HepG2 (cell line): ENCODE measurements around the gene ZSCAN21. TPM values are rescaled to one million over a fixed set of nuclear protein-coding genes. Genes with fewer than 3 reads are reported as not detected.
A peak's percentile ranks its signal among the peaks of the same experiment; 100 is the strongest.

ENCODE experiments used
- CREBL2 ChIP-seq: sonication (generic); formaldehyde crosslinking; IDR thresholded peaks from 2 replicates; pipeline ENCODE4 v1.8.1; 2023; ENCODE audit warnings: missing genetic modification reagents, mild to moderate bottlenecking, borderline replicate concordance
- HIC2 ChIP-seq: sonication (generic); formaldehyde crosslinking; IDR thresholded peaks from 2 replicates; pipeline ENCODE4 v1.9.0; 2022; ENCODE audit warnings: low read depth, missing genetic modification reagents
- NPAS2 ChIP-seq: sonication (generic); formaldehyde crosslinking; IDR thresholded peaks from 2 replicates; pipeline ENCODE4 v1.8.0; 2022; ENCODE audit warnings: mild to moderate bottlenecking, missing genetic modification reagents, borderline replicate concordance
- RAD21 ChIP-seq: fragments of 450-650 bp; formaldehyde crosslinking; IDR thresholded peaks from 2 replicates; pipeline ENCODE4 v1.5.0; 2020; ENCODE audit warnings: mild to moderate bottlenecking
- SIX4 ChIP-seq: sonication (generic); formaldehyde crosslinking; IDR thresholded peaks from 2 replicates; pipeline ENCODE4 v1.4.0; 2020; ENCODE audit warnings: missing genetic modification reagents
- SRSF1 ChIP-seq: fragments of 200-400 bp; formaldehyde crosslinking; optimal IDR thresholded peaks from 2 replicates; pipeline ENCODE3; 2017; ENCODE audit warnings: mild to moderate bottlenecking, low read depth, low read length, moderate library complexity
- ZFP36L2 ChIP-seq: sonication (generic); formaldehyde crosslinking; IDR thresholded peaks from 2 replicates; pipeline ENCODE4 v1.4.0; 2020; ENCODE audit warnings: missing genetic modification reagents
- ZNF142 ChIP-seq: sonication (generic); formaldehyde crosslinking; IDR thresholded peaks from 2 replicates; pipeline ENCODE4 v1.4.0; 2020; ENCODE audit warnings: missing genetic modification reagents
- ZNF282 ChIP-seq: fragments of 450-650 bp; IDR thresholded peaks from 2 replicates; pipeline ENCODE4 v1.6.1; 2018; ENCODE audit not compliant: partially characterized antibody
- ZNF318 ChIP-seq: sonication (generic); formaldehyde crosslinking; IDR thresholded peaks from 2 replicates; pipeline ENCODE4 v1.4.0; 2020; ENCODE audit warnings: mild to moderate bottlenecking, missing genetic modification reagents
- ZNF337 ChIP-seq: sonication (generic); formaldehyde crosslinking; IDR thresholded peaks from 2 replicates; pipeline ENCODE4 v1.5.1; 2020; ENCODE audit warnings: missing genetic modification reagents, low read depth, mild to moderate bottlenecking, borderline replicate concordance
- ZNF432 ChIP-seq: sonication (generic); formaldehyde crosslinking; IDR thresholded peaks from 2 replicates; pipeline ENCODE4 v1.5.0; 2020; ENCODE audit warnings: missing genetic modification reagents, mild to moderate bottlenecking, borderline replicate concordance
- ZNF607 ChIP-seq: sonication (generic); formaldehyde crosslinking; IDR thresholded peaks from 2 replicates; pipeline ENCODE4 v1.5.1; 2020; ENCODE audit warnings: missing genetic modification reagents, mild to moderate bottlenecking, borderline replicate concordance
- ZNF776 ChIP-seq: sonication (generic); formaldehyde crosslinking; IDR thresholded peaks from 2 replicates; pipeline ENCODE4 v1.4.0; 2020; ENCODE audit warnings: mild to moderate bottlenecking, missing genetic modification reagents
- polyA plus RNA-seq, 8 experiments: library from polyadenylated mRNA; depleted of rRNA in 3 of 8; stranded (reverse) in 7 of 8; unstranded in 1 of 8; fragments of >200 nt; fragmentation: Illumina TruSeq in 4 of 8; extraction: Trizol in 4 of 8; gene quantifications; 2 replicates each; pipeline versions ENCODE4 v1.2.1 to v1.2.3, GENCODE V29; 2011 to 2016; ENCODE audit warnings: low read depth in 4 of 8, missing spikeins in 1 of 8, mixed read lengths in 1 of 8; ENCODE audit not compliant: insufficient read depth in 1 of 8
- total RNA-seq, 5 experiments: library from RNA; depleted of rRNA; stranded (reverse); fragments of >200 nt; fragmentation: Illumina TruSeq; extraction: Trizol; gene quantifications; 2 replicates each; pipeline ENCODE4 v1.2.3, GENCODE V29; 2016; ENCODE audit warnings: low read depth in 1 of 5

Gene ZSCAN21
- total and polyA plus RNA-seq, 2 of the 13 experiments (the other 11 are each of a cell fraction or from before 2014, with no cell fraction given), result 7.0 to 10.0 TPM

GRCh38 chr7:100079024-100079560, 29.5 kb downstream of the ZSCAN21 start (continued):
- TF ChIP-seq ZNF318, result no peak
- no peak for TF ChIP-seq ZFP36L2
- TF ChIP-seq ZNF142 (CRISPR knock-in tag), result no peak
- TF ChIP-seq NPAS2 (CRISPR knock-in tag), result no peak
- TF ChIP-seq ZNF432, result no peak
- no peak for TF ChIP-seq ZNF282
- no peak for TF ChIP-seq ZNF776
- peak; percentile 40 for TF ChIP-seq HIC2 (CRISPR knock-in tag)
- no peak for TF ChIP-seq ZNF607 (CRISPR knock-in tag)
- no peak for TF ChIP-seq RAD21 (CRISPR knock-in tag)
- no peak for TF ChIP-seq SRSF1
- no peak for TF ChIP-seq SIX4 (CRISPR knock-in tag)
- no peak for TF ChIP-seq CREBL2 (CRISPR knock-in tag)
- no peak for TF ChIP-seq ZNF337 (CRISPR knock-in tag)
